GM18907 (cell line): Measurements from ENCODE around the gene CIB4.

Experiments
- ATAC-seq: cut with Tn5 transposase; IDR thresholded peaks from one replicate; pipeline ENCODE4 v1.9.1; 2021; ENCODE audit warnings: mild to moderate bottlenecking, moderate library complexity; ENCODE audit not compliant: unreplicated experiment

The CIB4 gene

GRCh38 chr2:26534865-26535662, 106.1 kb downstream of the CIB4 start:
- no peak for ATAC-seq

DNA sequence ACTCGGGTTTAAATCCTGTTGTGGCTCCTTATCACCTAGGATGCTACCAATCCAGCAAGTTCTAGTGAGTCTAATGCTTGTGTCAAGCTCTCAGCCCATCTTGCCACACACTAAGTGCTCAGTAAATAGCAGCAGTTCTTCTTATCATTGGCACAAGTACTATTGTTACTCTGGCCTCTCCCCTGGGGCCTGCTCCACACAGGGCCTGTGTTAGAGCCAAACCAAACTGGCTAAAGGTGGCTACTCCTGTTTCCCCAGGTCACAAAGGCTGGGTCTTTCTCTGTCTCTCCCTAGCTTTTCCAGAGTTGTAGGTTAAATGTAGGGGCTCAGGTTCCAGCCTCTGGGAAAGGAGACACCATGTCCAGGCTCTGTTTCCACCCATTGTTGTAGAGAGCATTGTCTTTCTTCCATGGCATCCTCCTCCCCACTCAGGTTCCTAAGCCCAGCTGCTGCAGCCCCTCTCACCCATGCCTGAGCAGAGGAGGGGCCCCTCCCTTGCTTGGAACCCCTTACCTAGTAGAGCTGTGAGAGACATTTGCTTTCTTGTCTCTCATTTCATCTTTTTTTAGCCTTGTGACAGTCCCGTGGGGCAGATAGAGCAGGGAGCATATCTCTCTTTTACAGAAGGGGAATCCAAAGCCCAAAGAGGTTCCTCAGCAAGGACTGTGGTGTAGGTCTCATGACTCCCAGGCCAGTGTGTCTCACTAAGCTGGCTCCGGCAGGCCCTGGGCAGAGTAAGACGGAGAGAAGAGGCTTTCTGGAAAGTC, 106.9 kb downstream of the CIB4 start:
- ATAC-seq = no peak

- ATAC-seq = no peak
Observed at GRCh38 chr2:26533661-26534060, 107.5 kb downstream of the CIB4 start.

DNA sequence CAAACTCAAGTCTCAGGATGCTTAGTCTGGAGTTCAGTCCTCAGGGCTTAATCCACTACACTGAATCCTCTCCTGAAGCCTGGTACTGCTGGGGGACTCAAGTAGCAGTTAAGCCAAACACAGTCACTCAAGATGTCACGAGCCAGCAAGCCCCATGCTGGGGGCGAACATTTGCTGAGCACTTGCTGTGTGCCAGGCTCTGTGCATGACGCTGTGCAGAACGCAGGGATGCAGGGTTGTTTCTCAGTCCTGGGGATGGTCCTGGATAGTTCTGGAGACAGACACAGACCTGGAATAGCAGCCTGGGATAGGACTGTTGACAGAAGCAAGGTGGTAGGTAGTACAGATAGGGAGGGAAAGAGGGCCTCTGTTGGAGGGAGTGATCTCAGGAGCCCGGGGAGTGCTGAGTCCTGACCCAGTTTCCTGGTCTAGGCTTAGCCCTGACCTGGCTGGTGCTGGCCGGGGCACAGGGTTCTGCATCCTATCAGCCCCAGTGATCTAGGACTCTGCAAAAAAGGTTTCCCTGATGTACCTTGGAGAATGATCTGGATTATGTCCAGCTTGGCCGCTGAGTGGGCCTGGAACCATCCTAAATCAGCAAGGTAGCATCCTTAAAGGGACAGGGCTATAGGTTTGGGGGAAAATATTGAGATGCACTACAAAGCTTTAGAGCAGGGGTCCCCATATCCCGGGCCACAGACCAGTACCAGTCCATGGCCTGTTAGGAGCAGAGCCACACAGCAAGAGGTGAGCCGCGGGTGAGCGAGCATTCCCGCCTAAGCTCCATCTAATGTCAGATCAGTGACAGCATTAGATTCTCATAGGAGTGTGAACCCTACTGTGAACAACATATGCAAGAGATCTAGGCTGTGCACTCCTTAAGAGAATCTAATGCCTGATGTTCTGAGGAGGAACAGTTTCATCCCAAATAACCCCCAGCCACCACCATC, 108.6 kb downstream of the CIB4 start:
- ATAC-seq = no peak
